GM10248 (cell line): Measurements from ENCODE around the gene FGF4.

Source experiments
- CTCF ChIA-PET: fragments of 300-600 bp; sonication (Branson Sonifier 250); formaldehyde crosslinking; extraction: SDS; loops from one replicate; lab custom pipeline; 2021; ENCODE audit warnings: antibody characterized with exemption; lab: Yijun Ruan, JAX
- POLR2A ChIA-PET: fragments of 350-650 bp; sonication (Branson Sonifier 250); formaldehyde crosslinking; extraction: SDS; loops from one replicate; lab custom pipeline; 2020; ENCODE audit warnings: antibody characterized with exemption; lab: Yijun Ruan, JAX
- DNase-seq: peaks from one replicate; pipeline ENCODE4 v3.0.0; 2012; ENCODE audit errors: extremely low spot score
- TF ChIP-seq, protein P1 (sequence below): IDR thresholded peaks from 2 replicates; pipeline ENCODE4 v1.5.1; 2012; ENCODE audit warnings: mild to moderate bottlenecking, low read depth; ENCODE audit errors: extremely low read depth, missing control alignments, control extremely low read depth

FGF4 gene

GRCh38 chr11:69746140-69746539 is 29.0 kb downstream of the FGF4 start:
- TF ChIP-seq, protein P1, sequence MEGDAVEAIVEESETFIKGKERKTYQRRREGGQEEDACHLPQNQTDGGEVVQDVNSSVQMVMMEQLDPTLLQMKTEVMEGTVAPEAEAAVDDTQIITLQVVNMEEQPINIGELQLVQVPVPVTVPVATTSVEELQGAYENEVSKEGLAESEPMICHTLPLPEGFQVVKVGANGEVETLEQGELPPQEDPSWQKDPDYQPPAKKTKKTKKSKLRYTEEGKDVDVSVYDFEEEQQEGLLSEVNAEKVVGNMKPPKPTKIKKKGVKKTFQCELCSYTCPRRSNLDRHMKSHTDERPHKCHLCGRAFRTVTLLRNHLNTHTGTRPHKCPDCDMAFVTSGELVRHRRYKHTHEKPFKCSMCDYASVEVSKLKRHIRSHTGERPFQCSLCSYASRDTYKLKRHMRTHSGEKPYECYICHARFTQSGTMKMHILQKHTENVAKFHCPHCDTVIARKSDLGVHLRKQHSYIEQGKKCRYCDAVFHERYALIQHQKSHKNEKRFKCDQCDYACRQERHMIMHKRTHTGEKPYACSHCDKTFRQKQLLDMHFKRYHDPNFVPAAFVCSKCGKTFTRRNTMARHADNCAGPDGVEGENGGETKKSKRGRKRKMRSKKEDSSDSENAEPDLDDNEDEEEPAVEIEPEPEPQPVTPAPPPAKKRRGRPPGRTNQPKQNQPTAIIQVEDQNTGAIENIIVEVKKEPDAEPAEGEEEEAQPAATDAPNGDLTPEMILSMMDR: no peak
- CTCF ChIA-PET: no interaction called here
- DNase-seq: no peak
- POLR2A ChIA-PET: no interaction called here

GRCh38 chr11:69745201-69745600 is 29.9 kb downstream of the FGF4 start:
- no peak for DNase-seq
- CTCF ChIA-PET: no interaction called here
- TF ChIP-seq, protein P1: no peak
- POLR2A ChIA-PET: no interaction called here

GRCh38 chr11:69744435-69744834 is 30.7 kb downstream of the FGF4 start:
- TF ChIP-seq, protein P1: no peak
- DNase-seq: no peak
- ChIA-PET POLR2A (no interaction called here), CTCF (no interaction called here)

- POLR2A ChIA-PET: no interaction called here
- CTCF ChIA-PET: no interaction called here
- no peak for DNase-seq
- TF ChIP-seq, protein P1: no peak
Measured at GRCh38 chr11:69734841-69735240, 40.3 kb downstream of the FGF4 start.

DNA sequence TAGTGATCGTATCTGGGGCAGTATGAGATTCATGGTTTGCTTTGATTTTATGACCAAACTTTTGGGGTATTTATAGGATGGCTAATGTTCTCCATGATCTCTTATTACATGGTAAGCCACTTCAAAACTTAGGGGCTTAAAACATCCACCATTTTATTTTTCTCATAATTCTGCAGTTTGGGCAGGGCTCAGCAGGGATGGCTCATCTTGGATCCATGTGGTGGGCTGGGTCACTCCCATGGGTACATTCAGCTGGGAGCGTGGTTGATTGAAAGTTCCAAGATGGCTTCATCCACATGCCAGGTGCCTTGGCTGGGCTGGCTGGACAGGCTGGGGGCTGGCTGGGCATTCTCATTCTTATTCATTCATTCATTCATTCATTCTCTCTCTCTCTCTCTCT is 40.8 kb downstream of the FGF4 start:
- CTCF ChIA-PET: no interaction called here
- TF ChIP-seq, protein P1: no peak
- no peak for DNase-seq
- POLR2A ChIA-PET: no interaction called here

DNA sequence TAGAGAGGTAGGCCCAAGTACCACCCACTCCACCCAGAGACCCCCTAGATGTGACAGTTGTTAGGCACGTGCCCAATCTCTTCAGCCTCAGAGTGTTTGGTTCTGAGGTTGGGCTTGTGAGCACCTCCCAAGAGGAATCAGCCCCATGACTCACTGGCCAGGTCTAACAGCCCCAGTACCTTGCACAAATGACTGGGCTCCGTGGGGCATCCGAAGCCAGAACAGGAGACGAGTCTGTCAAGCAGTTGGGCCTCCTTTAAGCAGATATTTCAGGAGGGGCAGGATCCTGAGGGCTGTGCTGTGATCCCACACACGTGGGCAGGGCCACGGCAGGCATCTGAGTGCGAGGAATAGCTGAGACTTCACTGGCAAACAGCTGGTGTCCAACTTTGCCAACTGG is 42.2 kb downstream of the FGF4 start:
- no peak for DNase-seq
- CTCF ChIA-PET: no interaction called here
- POLR2A ChIA-PET: no interaction called here
- TF ChIP-seq, protein P1: no peak

GRCh38 chr11:69731110-69731509 is 44.0 kb downstream of the FGF4 start:
- no peak for DNase-seq
- ChIA-PET CTCF (no interaction called here), POLR2A (no interaction called here)
- TF ChIP-seq, protein P1: no peak
